Left forelimb (tissue), 1 donor: ENCODE measurements around the gene CARS1.

Experiments used
- DNase-seq: peaks from one replicate; pipeline ENCODE4 v3.0.0-alpha.2; 2018; ENCODE audit warnings: low spot score

Gene CARS1

GRCh38 chr11:3058753-3059664 is 1.8 kb upstream of the CARS1 start:
- DNase-seq = no peak

- DNase-seq = no peak
Observed at GRCh38 chr11:3056296-3057068, 741 bp downstream of the CARS1 start.

- no peak for DNase-seq
Observed at GRCh38 chr11:3055891-3056290, 1.3 kb downstream of the CARS1 start.

- DNase-seq = no peak
Observed at GRCh38 chr11:3052567-3052966, 4.7 kb downstream of the CARS1 start.

GRCh38 chr11:3052109-3052479 is 5.1 kb downstream of the CARS1 start:
- DNase-seq = no peak

- DNase-seq = no peak
Observed at GRCh38 chr11:3051196-3052108, 5.8 kb downstream of the CARS1 start.

- no peak for DNase-seq
Observed at GRCh38 chr11:3050386-3051195, 6.6 kb downstream of the CARS1 start.

- DNase-seq = no peak
Observed at GRCh38 chr11:3049430-3050243, 7.6 kb downstream of the CARS1 start.

- DNase-seq = no peak
Observed at GRCh38 chr11:3047637-3048036, 9.6 kb downstream of the CARS1 start.

GRCh38 chr11:3046641-3047040 is 10.6 kb downstream of the CARS1 start:
- DNase-seq = no peak

- no peak for DNase-seq
Observed at GRCh38 chr11:3046190-3046589, 11.0 kb downstream of the CARS1 start.

- no peak for DNase-seq
Observed at GRCh38 chr11:3044915-3045314, 12.3 kb downstream of the CARS1 start.

GRCh38 chr11:3044004-3044403 is 13.2 kb downstream of the CARS1 start:
- DNase-seq = no peak

- DNase-seq = no peak
Observed at GRCh38 chr11:3043315-3043871, 13.8 kb downstream of the CARS1 start.

- DNase-seq = no peak
Observed at GRCh38 chr11:3042496-3043314, 14.5 kb downstream of the CARS1 start.

- no peak for DNase-seq
Observed at GRCh38 chr11:3041699-3042441, 15.4 kb downstream of the CARS1 start.

GRCh38 chr11:3040881-3041280 is 16.3 kb downstream of the CARS1 start:
- no peak for DNase-seq

- no peak for DNase-seq
Observed at GRCh38 chr11:3037945-3038271, 19.3 kb downstream of the CARS1 start.
